HT1080 (cell line): ENCODE data around the gene SHROOM3. TPM values are rescaled to one million over a fixed set of nuclear protein-coding genes. Genes with fewer than 3 reads are reported as not detected.

Source experiments
- DNase-seq: peaks from one replicate; pipeline ENCODE4 v3.0.0-alpha.2; 2015; ENCODE audit warnings: low read depth
- total RNA-seq: library from RNA; depleted of rRNA; stranded (reverse); fragments of >200 nt; shearing (Covaris generic); gene quantifications from 2 replicates; pipeline ENCODE4 v1.2.3, GENCODE V29; 2014

Gene SHROOM3
- total RNA-seq, 1 experiment from 2014 or later: 11.8 TPM

- no peak for DNase-seq
Observed at GRCh38 chr4:76620723-76621468, 185.9 kb downstream of the SHROOM3 start.

- no peak for DNase-seq
Observed at GRCh38 chr4:76622126-76622525, 187.1 kb downstream of the SHROOM3 start.

GRCh38 chr4:76622717-76623116 is 187.7 kb downstream of the SHROOM3 start:
- DNase-seq: no peak

- DNase-seq: no peak
Observed at GRCh38 chr4:76623217-76624045, 188.4 kb downstream of the SHROOM3 start.

- peak; percentile 62 for DNase-seq
Observed at GRCh38 chr4:76624241-76624681, 189.2 kb downstream of the SHROOM3 start.

GRCh38 chr4:76624931-76625715 is 190.1 kb downstream of the SHROOM3 start:
- DNase-seq: no peak

GRCh38 chr4:76626686-76627465 is 191.8 kb downstream of the SHROOM3 start:
- no peak for DNase-seq

- DNase-seq: no peak
Observed at GRCh38 chr4:76628251-76628650, 193.2 kb downstream of the SHROOM3 start.

- no peak for DNase-seq
Observed at GRCh38 chr4:76630741-76631140, 195.7 kb downstream of the SHROOM3 start.

- DNase-seq: peak; percentile 20
Observed at GRCh38 chr4:76634220-76634619, 199.2 kb downstream of the SHROOM3 start.

- peak; percentile 27 for DNase-seq
Observed at GRCh38 chr4:76637712-76638361, 202.8 kb downstream of the SHROOM3 start.

- DNase-seq: peak; percentile 86
Observed at GRCh38 chr4:76639288-76639687, 204.3 kb downstream of the SHROOM3 start.

GRCh38 chr4:76640353-76640910 is 205.4 kb downstream of the SHROOM3 start:
- no peak for DNase-seq

- DNase-seq: no peak
Observed at GRCh38 chr4:76641351-76641750, 206.3 kb downstream of the SHROOM3 start.

- peak; percentile 20 for DNase-seq
Observed at GRCh38 chr4:76641758-76642157, 206.7 kb downstream of the SHROOM3 start.

GRCh38 chr4:76644831-76645485 is 209.9 kb downstream of the SHROOM3 start:
- no peak for DNase-seq

- no peak for DNase-seq
Observed at GRCh38 chr4:76649086-76649485, 214.1 kb downstream of the SHROOM3 start.

GRCh38 chr4:76651616-76652015 is 216.6 kb downstream of the SHROOM3 start:
- DNase-seq: peak; percentile 17

- no peak for DNase-seq
Observed at GRCh38 chr4:76652389-76652788, 217.4 kb downstream of the SHROOM3 start.
